SK-N-SH (cell line): Measurements from ENCODE around the gene DYRK3. TPM values are rescaled to one million over a fixed set of nuclear protein-coding genes. Genes with fewer than 3 reads are reported as not detected.

ENCODE experiments used
- CTCF ChIA-PET: fragments of 300-600, 350-600 bp; formaldehyde crosslinking; extraction: SDS; loops from one replicate; lab custom pipeline; 2021; lab: Yijun Ruan, JAX
- POLR2A ChIA-PET: fragments of 350-600 bp; sonication (Branson Sonifier 250); formaldehyde crosslinking; extraction: SDS; loops from one replicate; lab custom pipeline; 2020; ENCODE audit warnings: antibody characterized with exemption, inconsistent platforms; lab: Yijun Ruan, JAX
- DNase-seq: peaks from one replicate; pipeline ENCODE4 v3.0.0; 2012
- H2AFZ ChIP-seq: fragments of 200-600 bp; sonication (generic); 2 replicates; pipeline ENCODE4 v1.8.1; 2016; ENCODE audit warnings: antibody characterized with exemption, mild to moderate bottlenecking, low read depth
- H3F3A ChIP-seq: fragments of 200-600 bp; sonication (generic); replicated peaks from 2 replicates; pipeline ENCODE3; 2016; ENCODE audit warnings: antibody characterized with exemption, mild to moderate bottlenecking; ENCODE audit not compliant: insufficient read depth
- H3K27ac ChIP-seq, 2 experiments: fragments of 200-500 bp in 1 of 2; fragments of 200-600 bp in 1 of 2; sonication (Bioruptor generic) in 1 of 2; sonication (generic), shearing (Covaris generic) in 1 of 2; 2 replicates each; pipeline versions ENCODE4 v1.5.1 to v1.6.1; 2014 to 2016; ENCODE audit warnings: low read depth in 2 of 2, inconsistent platforms in 1 of 2, low read length in 1 of 2, mild to moderate bottlenecking in 1 of 2, mixed read lengths in 1 of 2
- H3K27me3 ChIP-seq: fragments of 200-600 bp; sonication (generic), shearing (Covaris generic); 2 replicates; pipeline ENCODE4 v1.6.1; 2016; ENCODE audit warnings: mixed run types; ENCODE audit not compliant: insufficient read depth
- H3K36me3 ChIP-seq, 2 experiments: fragments of 200-500 bp in 1 of 2; fragments of 200-600 bp in 1 of 2; sonication (Bioruptor generic) in 1 of 2; sonication (generic) in 1 of 2; replicated peaks in 1 of 2; 2 replicates each; pipeline versions ENCODE3 to v1.5.1; 2014 to 2016; ENCODE audit warnings: low read length in 1 of 2, mild to moderate bottlenecking in 1 of 2; ENCODE audit not compliant: insufficient read depth in 2 of 2, control insufficient read depth in 1 of 2
- H3K4me1 ChIP-seq, 2 experiments: fragments of 200-500 bp in 1 of 2; fragments of 200-600 bp in 1 of 2; sonication (Bioruptor generic) in 1 of 2; sonication (generic), shearing (Covaris generic) in 1 of 2; 2 replicates each; pipeline versions ENCODE4 v1.5.1 to v1.6.1; 2014 to 2016; ENCODE audit warnings: low read depth in 1 of 2, low read length in 1 of 2, mixed run types in 1 of 2; ENCODE audit not compliant: insufficient read depth in 2 of 2, control insufficient read depth in 1 of 2
- H3K4me2 ChIP-seq: fragments of 200-600 bp; sonication (generic), shearing (Covaris generic); 2 replicates; pipeline ENCODE4 v1.6.1; 2017; ENCODE audit warnings: mixed run types
- H3K4me3 ChIP-seq, 2 experiments: fragments of 200-500 bp in 1 of 2; fragments of 200-600 bp in 1 of 2; sonication (Bioruptor generic) in 1 of 2; sonication (generic), shearing (Covaris generic) in 1 of 2; 2 replicates each; pipeline versions ENCODE4 v1.5.1 to v1.8.1; 2014 to 2016; ENCODE audit warnings: low read depth in 2 of 2, inconsistent platforms in 1 of 2, low read length in 1 of 2, mild to moderate bottlenecking in 1 of 2, mixed read lengths in 1 of 2, moderate library complexity in 1 of 2
- H3K79me2 ChIP-seq: fragments of 200-600 bp; sonication (generic); 2 replicates; pipeline ENCODE4 v1.8.1; 2017; ENCODE audit warnings: mild to moderate bottlenecking; ENCODE audit not compliant: insufficient read depth
- H3K9ac ChIP-seq: fragments of 200-600 bp; sonication (generic); 2 replicates; pipeline ENCODE4 v1.6.1; 2017; ENCODE audit warnings: mixed run types
- H3K9me2 ChIP-seq: fragments of 200-600 bp; sonication (generic); 2 replicates; pipeline ENCODE4 v1.6.1; 2017; ENCODE audit warnings: mixed run types
- H3K9me3 ChIP-seq: fragments of 200-600 bp; sonication (generic); 2 replicates; pipeline ENCODE4 v1.6.1; 2017; ENCODE audit warnings: mixed run types, mild to moderate bottlenecking, moderate library complexity
- H4K20me1 ChIP-seq: fragments of 200-600 bp; sonication (generic); 2 replicates; pipeline ENCODE4 v1.6.1; 2017; ENCODE audit warnings: mild to moderate bottlenecking, mixed run types; ENCODE audit not compliant: insufficient read depth
- CHD2 ChIP-seq: fragments of 150-350 bp; IDR thresholded peaks from 2 replicates; pipeline ENCODE4 v1.6.1; 2018; ENCODE audit warnings: low read length; ENCODE audit not compliant: partially characterized antibody
- EZH2phosphoT487 ChIP-seq: fragments of 200-600 bp; sonication (generic); IDR thresholded peaks from 2 replicates; pipeline ENCODE4 v1.6.1; 2017; ENCODE audit warnings: low read depth, mixed run types, mild to moderate bottlenecking, antibody characterized with exemption, moderate library complexity, borderline replicate concordance
- FOSL2 ChIP-seq: IDR thresholded peaks from 2 replicates; pipeline ENCODE4 v1.4.0; 2012; ENCODE audit warnings: low read depth, mild to moderate bottlenecking, moderate library complexity, borderline replicate concordance
- GABPA ChIP-seq: IDR thresholded peaks from 2 replicates; pipeline ENCODE4 v1.4.0; 2012; ENCODE audit warnings: low read depth, mild to moderate bottlenecking
- MAX ChIP-seq: IDR thresholded peaks from 2 replicates; pipeline ENCODE4 v1.4.0; 2012; ENCODE audit warnings: low read depth
- RCOR1 ChIP-seq: fragments of 150-350 bp; IDR thresholded peaks from 2 replicates; pipeline ENCODE4 v1.6.1; 2017; ENCODE audit warnings: antibody characterized with exemption, low read length
- REST ChIP-seq: IDR thresholded peaks from 2 replicates; pipeline ENCODE4 v1.6.1; 2012; ENCODE audit warnings: mild to moderate bottlenecking, low read depth, low read length, moderate library complexity
- RFX5 ChIP-seq: IDR thresholded peaks from 2 replicates; pipeline ENCODE4 v1.6.1; 2012; ENCODE audit warnings: mild to moderate bottlenecking, improper control_type of control experiment, low read length
- SIN3A ChIP-seq: IDR thresholded peaks from 2 replicates; pipeline ENCODE4 v1.6.1; 2012; ENCODE audit warnings: low read depth, mild to moderate bottlenecking, low read length, moderate library complexity, borderline replicate concordance
- TAF1 ChIP-seq: IDR thresholded peaks from 2 replicates; pipeline ENCODE4 v1.6.1; 2012; ENCODE audit warnings: low read depth, mild to moderate bottlenecking, low read length, moderate library complexity, borderline replicate concordance
- YY1 ChIP-seq: IDR thresholded peaks from 2 replicates; pipeline ENCODE4 v1.4.0; 2012; ENCODE audit warnings: low read depth, mild to moderate bottlenecking
- ZBTB33 ChIP-seq: IDR thresholded peaks from 2 replicates; pipeline ENCODE4 v1.4.0; 2012; ENCODE audit warnings: low read depth, borderline replicate concordance
- WGBS: methylation state at CpG from one replicate; pipeline ENCODE4 v1.1.6; 2017; ENCODE audit warnings: low lambda C conversion rate; 5-methylcytosine and 5-hydroxymethylcytosine counted together
- polyA plus RNA-seq, 3 experiments: library from polyadenylated mRNA; depleted of rRNA; stranded (reverse); fragments of >200 nt; gene quantifications; 2 replicates each; pipeline ENCODE4 v1.2.3, GENCODE V29; 2012
- TF ChIP-seq, protein P1 (sequence below): fragments of 150-350 bp; IDR thresholded peaks from 2 replicates; pipeline ENCODE4 v1.6.1; 2016; ENCODE audit warnings: mild to moderate bottlenecking, low read depth, low read length
- TF ChIP-seq, protein P2 (sequence below): fragments of 150-350 bp; IDR thresholded peaks from 2 replicates; pipeline ENCODE4 v1.6.1; 2017; ENCODE audit warnings: antibody characterized with exemption, low read length, low read depth, borderline replicate concordance

The DYRK3 gene
- polyA plus RNA-seq, 1 of the 3 experiments (the other 2 are of a cell fraction), result 3.6 TPM

DNA sequence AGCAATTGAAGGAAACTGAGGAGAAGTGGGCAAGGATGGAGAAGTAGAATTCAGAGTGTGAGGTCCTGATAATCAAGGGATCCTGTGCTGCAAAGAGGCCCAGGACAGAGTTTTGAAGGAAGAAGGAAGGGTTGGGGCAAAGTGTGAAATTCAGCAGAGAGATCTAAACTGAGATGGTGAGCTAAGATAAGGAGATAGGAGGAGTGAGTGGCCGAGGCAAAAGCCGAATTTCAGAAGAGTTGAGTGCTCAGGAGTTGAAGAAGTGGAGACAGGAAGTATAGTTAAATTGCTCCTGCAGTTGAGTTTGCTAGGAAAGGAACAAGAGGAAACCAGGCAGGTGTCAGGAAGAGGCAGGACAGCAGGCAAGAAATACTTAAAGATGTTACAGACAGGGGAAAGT, 33.0 kb downstream of the DYRK3 start (continued):
- TF ChIP-seq, protein P1, sequence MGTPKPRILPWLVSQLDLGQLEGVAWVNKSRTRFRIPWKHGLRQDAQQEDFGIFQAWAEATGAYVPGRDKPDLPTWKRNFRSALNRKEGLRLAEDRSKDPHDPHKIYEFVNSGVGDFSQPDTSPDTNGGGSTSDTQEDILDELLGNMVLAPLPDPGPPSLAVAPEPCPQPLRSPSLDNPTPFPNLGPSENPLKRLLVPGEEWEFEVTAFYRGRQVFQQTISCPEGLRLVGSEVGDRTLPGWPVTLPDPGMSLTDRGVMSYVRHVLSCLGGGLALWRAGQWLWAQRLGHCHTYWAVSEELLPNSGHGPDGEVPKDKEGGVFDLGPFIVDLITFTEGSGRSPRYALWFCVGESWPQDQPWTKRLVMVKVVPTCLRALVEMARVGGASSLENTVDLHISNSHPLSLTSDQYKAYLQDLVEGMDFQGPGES, result no peak
- no peak for TF ChIP-seq RCOR1

- ChIA-PET POLR2A (no interaction called here), CTCF (interaction anchor here (1.0 to 17.9 kb wide), 3 partner anchors 11 to 313 kb away, joined by 3 to 450 read pairs (median 4); partner anchors contain the start of gene DYRK3)
- whole genome bisulfite sequencing, result 71% methylated on average over 6 of the region's 6 CpGs
- Histone ChIP-seq H3K36me3 (no peaks in the 10 kb centered on the region), H3K27ac (no peak overlapping the region), H3K79me2 (no peaks in the 10 kb centered on the region), H3K9me2 (no peaks in the 10 kb centered on the region), H3K9me3 (no peaks in the 10 kb centered on the region), H3K4me2 (no peak overlapping the region), H2AFZ (no peak overlapping the region), H4K20me1 (no peaks in the 10 kb centered on the region), H3K4me1 (peaks cover 0 to 2% of the 10 kb centered on the region in 2 experiments; a peak in 1 of 4 replicates), H3K27me3 (peaks cover 7% of the 10 kb centered on the region; the same call in 1 of the 2 replicates), H3K4me3 (no peak overlapping the region), H3K9ac (no peak overlapping the region), H3F3A (no peaks in the 10 kb centered on the region)
- DNase-seq, result no peak
- TF ChIP-seq TAF1 (no peak), EZH2phosphoT487 (no peak), CHD2 (no peak), FOSL2 (no peak), YY1 (no peak), RFX5 (no peak), SIN3A (no peak), GABPA (no peak), REST (no peak), MAX (no peak), ZBTB33 (no peak)
- TF ChIP-seq, protein P2, sequence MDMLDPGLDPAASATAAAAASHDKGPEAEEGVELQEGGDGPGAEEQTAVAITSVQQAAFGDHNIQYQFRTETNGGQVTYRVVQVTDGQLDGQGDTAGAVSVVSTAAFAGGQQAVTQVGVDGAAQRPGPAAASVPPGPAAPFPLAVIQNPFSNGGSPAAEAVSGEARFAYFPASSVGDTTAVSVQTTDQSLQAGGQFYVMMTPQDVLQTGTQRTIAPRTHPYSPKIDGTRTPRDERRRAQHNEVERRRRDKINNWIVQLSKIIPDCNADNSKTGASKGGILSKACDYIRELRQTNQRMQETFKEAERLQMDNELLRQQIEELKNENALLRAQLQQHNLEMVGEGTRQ, result no peak
Measured at GRCh38 chr1:206668874-206669410, 33.6 kb downstream of the DYRK3 start.
